ENCODE data around the gene SEMA4C. TPM values are rescaled to one million over a fixed set of nuclear protein-coding genes. Genes with fewer than 3 reads are reported as not detected.
A peak's percentile ranks its signal among the peaks of the same experiment; 100 is the strongest.

Gene SEMA4C
- total and polyA plus RNA-seq, 2 of the 4 experiments (the other 2 are of a cell fraction), result 15.8 to 24.3 TPM

DNA sequence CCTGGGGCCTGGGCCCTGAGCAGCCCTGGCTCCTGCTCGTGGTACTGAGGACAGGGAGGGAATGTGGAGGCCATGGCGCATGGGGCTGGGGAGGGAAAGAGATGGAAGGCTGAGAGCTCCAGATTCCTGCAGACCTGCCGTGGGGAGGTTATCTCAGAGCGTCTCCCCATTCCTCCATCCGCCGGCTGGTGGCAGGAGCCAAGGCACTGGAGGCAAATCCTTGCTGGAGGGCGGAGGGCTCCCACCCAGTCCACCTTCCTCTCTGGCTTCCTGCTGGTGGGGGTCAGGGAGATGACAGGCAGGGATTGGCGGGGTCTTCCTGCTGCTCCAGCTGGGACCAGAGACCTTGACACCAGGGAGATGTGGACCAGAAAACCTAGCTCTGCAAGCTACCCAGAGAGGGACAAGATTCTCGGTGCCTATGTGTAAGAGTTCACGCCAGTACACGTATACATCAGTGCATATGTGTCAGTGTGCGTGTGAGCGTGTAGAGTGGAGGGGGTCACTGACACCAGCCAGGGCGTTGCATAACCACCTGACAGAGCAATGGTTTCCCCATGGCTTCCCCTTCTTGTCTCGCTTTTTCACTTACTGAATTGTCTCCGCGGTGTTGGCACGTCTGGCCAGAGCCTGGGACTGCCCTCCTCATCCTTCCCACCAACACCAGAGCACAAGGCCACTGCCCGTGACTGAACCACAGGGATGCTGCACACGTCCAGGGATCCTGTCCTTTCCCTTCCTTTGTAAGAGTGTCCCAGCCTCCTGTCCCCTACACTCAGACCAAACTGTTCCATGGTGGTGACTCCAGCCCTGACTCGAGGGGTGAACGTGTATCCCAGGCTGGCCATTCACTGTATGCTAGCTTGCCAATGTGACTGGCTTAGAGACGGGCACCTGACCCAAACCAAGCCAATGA, 15.8 kb upstream of the SEMA4C start:
- H3K9me1 ChIP-seq (ENCODE audit: insufficient read depth, low read length), result no peaks in the 10 kb centered on the region; the same call in 1 of the 2 replicates
- TF ChIP-seq, protein P1, sequence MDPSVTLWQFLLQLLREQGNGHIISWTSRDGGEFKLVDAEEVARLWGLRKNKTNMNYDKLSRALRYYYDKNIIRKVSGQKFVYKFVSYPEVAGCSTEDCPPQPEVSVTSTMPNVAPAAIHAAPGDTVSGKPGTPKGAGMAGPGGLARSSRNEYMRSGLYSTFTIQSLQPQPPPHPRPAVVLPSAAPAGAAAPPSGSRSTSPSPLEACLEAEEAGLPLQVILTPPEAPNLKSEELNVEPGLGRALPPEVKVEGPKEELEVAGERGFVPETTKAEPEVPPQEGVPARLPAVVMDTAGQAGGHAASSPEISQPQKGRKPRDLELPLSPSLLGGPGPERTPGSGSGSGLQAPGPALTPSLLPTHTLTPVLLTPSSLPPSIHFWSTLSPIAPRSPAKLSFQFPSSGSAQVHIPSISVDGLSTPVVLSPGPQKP (IDR thresholded peaks at IDR 0.05; ENCODE audit: borderline replicate concordance, low read depth, low read length), result no peak
- TF ChIP-seq, protein P2, sequence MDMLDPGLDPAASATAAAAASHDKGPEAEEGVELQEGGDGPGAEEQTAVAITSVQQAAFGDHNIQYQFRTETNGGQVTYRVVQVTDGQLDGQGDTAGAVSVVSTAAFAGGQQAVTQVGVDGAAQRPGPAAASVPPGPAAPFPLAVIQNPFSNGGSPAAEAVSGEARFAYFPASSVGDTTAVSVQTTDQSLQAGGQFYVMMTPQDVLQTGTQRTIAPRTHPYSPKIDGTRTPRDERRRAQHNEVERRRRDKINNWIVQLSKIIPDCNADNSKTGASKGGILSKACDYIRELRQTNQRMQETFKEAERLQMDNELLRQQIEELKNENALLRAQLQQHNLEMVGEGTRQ (IDR thresholded peaks at IDR 0.05; ENCODE audit: low read depth, low read length), result peak; percentile 31; the same call in 1 of the 2 replicates
- no TSS peak for BruUV-seq (replicated peaks)
- no peak overlapping the region for H3K4me3 ChIP-seq (ENCODE audit: insufficient read depth, low read depth, low read length)
- H3K23ac ChIP-seq (ENCODE audit: low read depth, low read length), result no peak overlapping the region
- in situ Hi-C loops (cut with MboI; ENCODE audit: low sequenced_read_pairs), result no loop called here
- H3K4me1 ChIP-seq (ENCODE audit: control insufficient read depth, insufficient read depth, low read length), result peaks cover 3% of the 10 kb centered on the region
- no peak overlapping the region for H2BK120ac ChIP-seq (ENCODE audit: low read depth, low read length)
- H3K18ac ChIP-seq (ENCODE audit: low read depth, low read length), result no peak overlapping the region
- no peak overlapping the region for H3K56ac ChIP-seq (ENCODE audit: extremely low read depth, insufficient read depth, low read length)
- no peak overlapping the region for H3K4me2 ChIP-seq (ENCODE audit: low read depth, low read length)
- dilution Hi-C loops (cut with HindIII; ENCODE audit: low sequenced_read_pairs, unreplicated experiment), result no loop called here
- no peak overlapping the region for H3K4ac ChIP-seq (ENCODE audit: low read depth, low read length)
- no peak overlapping the region for H3K27ac ChIP-seq (ENCODE audit: insufficient read depth, low read length)
- peak overlapping the region; percentile 19 for H2AFZ ChIP-seq (replicated peaks; ENCODE audit: low read length, poor library complexity)
- H3K36me3 ChIP-seq (ENCODE audit: control insufficient read depth, insufficient read depth, low read length), result no peaks in the 10 kb centered on the region
- no peak overlapping the region for H2AK9ac ChIP-seq (replicated peaks; ENCODE audit: low read depth, low read length, poor library complexity)
- no peaks in the 10 kb centered on the region for H4K20me1 ChIP-seq (ENCODE audit: insufficient read depth, low read length)
- no peak overlapping the region for H4K8ac ChIP-seq (ENCODE audit: low read depth in 2 of 2, low read length in 2 of 2)
- H2BK5ac ChIP-seq (ENCODE audit: low read depth, low read length, poor library complexity, severe bottlenecking), result no peak overlapping the region
- H2AK5ac ChIP-seq (ENCODE audit: low read depth, low read length), result peak overlapping the region; percentile 35; the same call in 1 of the 2 replicates
- H2BK15ac ChIP-seq (ENCODE audit: low read depth, low read length), result no peak overlapping the region
- H4K91ac ChIP-seq (ENCODE audit: insufficient read depth, low read depth, low read length), result no peak overlapping the region
- DNase-seq (no peak), ATAC-seq (ENCODE audit: low read depth) (no peak)
- H3K79me1 ChIP-seq (ENCODE audit: low read depth in 1 of 2, low read length in 2 of 2), result no peaks in the 10 kb centered on the region
- peaks cover 15% of the 10 kb centered on the region; the same call in 1 of the 2 replicates for H3K27me3 ChIP-seq (ENCODE audit: control insufficient read depth, insufficient read depth, low read length)
- H3K9me3 ChIP-seq (ENCODE audit: control insufficient read depth, insufficient read depth, low read length), result no peaks in the 10 kb centered on the region
- WGBS, 2 experiments (ENCODE audit: extremely low coverage in 2 of 2, insufficient read length in 1 of 2), result 90% methylated on average over 3 of the region's 23 CpGs; no CpG with 5 or more reads in 1 of the 2 experiments
- no peak overlapping the region for H3K9ac ChIP-seq (ENCODE audit: low read depth, low read length)
- H4K5ac ChIP-seq (ENCODE audit: low read depth, low read length), result no peak overlapping the region
- POLR2A ChIA-PET (ENCODE audit: unreplicated experiment), result no interaction called here
- CTCF ChIA-PET, result no interaction called here
- no peak overlapping the region for H2BK20ac ChIP-seq (ENCODE audit: low read depth, low read length)
- H3K14ac ChIP-seq (replicated peaks; ENCODE audit: low read depth, low read length), result peak overlapping the region; percentile 11; the same call in 1 of the 2 replicates
- intact Hi-C loops (cut with micrococcal nuclease), result no loop called here
